H7 (cell line): ENCODE data around the gene SALL2. TPM values are rescaled to one million over a fixed set of nuclear protein-coding genes. Genes with fewer than 3 reads are reported as not detected.

Source experiments
- DNase-seq: peaks from one replicate; pipeline ENCODE4 v3.0.0; 2012
- H3K27me3 ChIP-seq: 2 replicates; pipeline ENCODE4 v1.6.0; 2011; ENCODE audit warnings: mild to moderate bottlenecking, low read length; ENCODE audit not compliant: control insufficient read depth, insufficient read depth
- H3K36me3 ChIP-seq: replicated peaks from 2 replicates; pipeline ENCODE4 v1.5.1; 2011; ENCODE audit warnings: low read length; ENCODE audit not compliant: control insufficient read depth, insufficient read depth
- H3K4me3 ChIP-seq: 2 replicates; pipeline ENCODE4 v1.5.1; 2011; ENCODE audit warnings: low read depth, mild to moderate bottlenecking, control low read depth, low read length, moderate library complexity; ENCODE audit not compliant: insufficient read depth
- total RNA-seq: library from RNA; depleted of rRNA; stranded (reverse); fragments of >200 nt; shearing (Covaris generic); gene quantifications from 2 replicates; pipeline ENCODE4 v1.2.3, GENCODE V29; 2014

Gene SALL2
- total RNA-seq, 1 experiment from 2014 or later = 123 TPM

GRCh38 chr14:21518725-21519124 lies 7.4 kb downstream of the SALL2 start:
- Histone ChIP-seq H3K36me3 (peaks cover 26% of the 10 kb centered on the region), H3K4me3 (no peak overlapping the region), H3K27me3 (no peaks in the 10 kb centered on the region)
- no peak for DNase-seq

DNA sequence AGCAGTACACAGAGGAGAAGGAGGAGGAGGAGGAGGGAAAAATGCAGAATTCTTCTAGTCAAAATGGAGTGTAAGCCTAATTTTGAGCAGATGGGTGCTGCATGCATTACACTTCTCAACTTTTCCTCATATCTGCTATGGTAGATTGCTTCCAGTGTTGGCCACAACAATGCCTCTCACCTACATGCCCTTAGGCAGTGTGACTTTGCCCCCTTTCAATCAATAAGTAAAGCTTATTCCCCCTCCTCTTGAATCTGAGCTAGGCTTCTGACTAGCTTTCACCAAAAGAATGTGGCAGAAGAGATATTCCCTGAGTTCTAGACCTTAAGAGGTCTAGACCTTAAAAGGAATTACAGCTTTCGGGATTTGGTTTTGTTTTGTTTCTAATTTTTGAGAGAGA lies 11.8 kb downstream of the SALL2 start:
- Histone ChIP-seq H3K36me3 (no peaks in the 10 kb centered on the region), H3K4me3 (no peak overlapping the region), H3K27me3 (no peaks in the 10 kb centered on the region)
- no peak for DNase-seq

DNA sequence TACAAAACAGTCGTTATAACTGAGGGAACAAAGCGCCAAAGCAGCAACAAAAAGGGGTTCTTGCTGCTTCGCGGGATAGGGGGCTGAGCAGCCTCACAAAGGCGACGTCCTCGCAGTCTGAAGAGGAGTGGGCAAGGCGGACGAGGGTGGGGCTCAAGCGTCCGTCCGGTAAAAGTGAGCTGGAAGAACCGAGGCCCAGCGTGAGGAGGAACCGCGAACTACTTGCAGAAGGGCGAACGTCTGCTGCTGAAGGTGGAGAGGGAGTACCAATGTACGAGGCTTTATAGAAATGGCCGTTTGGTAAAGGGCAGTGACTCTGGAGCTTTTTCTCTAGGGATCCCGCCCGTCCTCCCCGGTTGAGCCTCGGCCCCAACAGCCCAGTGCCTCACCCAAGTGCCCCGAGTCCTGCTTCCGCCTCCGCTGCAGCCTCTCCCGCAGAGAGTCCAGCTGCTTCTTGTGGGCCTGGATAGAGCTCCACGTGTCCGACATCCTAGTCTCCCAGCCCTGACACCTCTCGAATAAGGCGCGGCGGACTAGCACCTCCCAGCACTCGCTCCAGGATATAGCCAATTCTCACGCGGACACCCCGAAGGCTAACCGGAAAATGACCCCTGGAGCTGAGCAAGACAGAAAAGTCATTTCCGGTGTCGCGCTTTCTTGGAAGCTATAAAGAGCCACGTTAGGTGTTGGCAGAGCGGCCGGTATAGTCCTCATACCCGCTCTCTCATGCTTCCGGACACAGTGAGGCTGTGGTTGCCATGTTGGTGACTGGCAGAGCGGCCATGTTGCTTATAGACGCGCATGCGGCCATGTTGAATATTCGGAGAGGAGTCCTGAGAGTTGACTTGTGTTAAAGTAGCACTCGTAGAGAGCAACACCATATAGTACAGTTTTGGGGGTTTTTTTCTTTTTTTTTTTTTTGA lies 15.2 kb downstream of the SALL2 start, which contains the start of gene METTL3:
Gene METTL3 (minus strand): TSS at position 606 of the 923 bp plus-strand sequence. CDS start 117 bp downstream, at position 489.
- Histone ChIP-seq H3K4me3 (peak within 1 kb of the TSS; percentile 98), H3K27me3 (no peaks in the 10 kb centered on the region), H3K36me3 (peaks cover 6% of the 10 kb centered on the region)
- peak; percentile 86 for DNase-seq

GRCh38 chr14:21509432-21510143 lies 16.6 kb downstream of the SALL2 start:
- DNase-seq = no peak
- Histone ChIP-seq H3K4me3 (peak overlapping the region; percentile 98), H3K27me3 (no peaks in the 10 kb centered on the region), H3K36me3 (peaks cover 6% of the 10 kb centered on the region)

GRCh38 chr14:21506557-21506956 lies 19.6 kb downstream of the SALL2 start:
- Histone ChIP-seq H3K27me3 (no peaks in the 10 kb centered on the region), H3K36me3 (peaks cover 20% of the 10 kb centered on the region)
- no peak for DNase-seq

DNA sequence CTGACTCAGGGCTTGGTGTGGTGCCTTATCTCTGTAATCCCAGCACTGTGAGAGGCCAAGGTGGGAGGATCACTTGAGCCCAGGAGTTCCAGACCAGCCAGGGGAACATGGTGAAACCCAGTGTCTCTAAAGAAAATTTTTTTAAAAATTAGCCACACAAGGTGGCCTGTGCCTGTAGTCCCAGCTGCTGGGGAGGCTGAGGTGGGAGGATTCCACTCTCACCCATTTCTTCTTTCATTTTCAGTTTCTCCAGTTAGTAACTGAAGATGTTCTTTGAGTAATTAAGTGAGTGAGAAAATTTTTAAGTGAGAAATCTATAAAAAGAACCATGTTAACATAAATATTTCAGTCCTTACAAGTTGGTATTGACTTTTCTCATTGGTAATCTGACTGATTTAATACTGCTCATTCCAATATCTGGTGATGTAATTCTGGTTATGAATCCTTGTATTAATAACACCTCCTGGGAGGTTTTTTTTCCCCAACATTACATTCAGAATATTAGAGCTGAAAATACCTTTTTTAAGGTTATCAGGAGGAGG lies 21.1 kb downstream of the SALL2 start:
- no peak for DNase-seq
- Histone ChIP-seq H3K27me3 (no peaks in the 10 kb centered on the region), H3K36me3 (peaks cover 31% of the 10 kb centered on the region)

More at GRCh38 chr14:21506557-21506956, 19.6 kb downstream of the SALL2 start:
- H3K4me3 ChIP-seq = no peak overlapping the region

DNA sequence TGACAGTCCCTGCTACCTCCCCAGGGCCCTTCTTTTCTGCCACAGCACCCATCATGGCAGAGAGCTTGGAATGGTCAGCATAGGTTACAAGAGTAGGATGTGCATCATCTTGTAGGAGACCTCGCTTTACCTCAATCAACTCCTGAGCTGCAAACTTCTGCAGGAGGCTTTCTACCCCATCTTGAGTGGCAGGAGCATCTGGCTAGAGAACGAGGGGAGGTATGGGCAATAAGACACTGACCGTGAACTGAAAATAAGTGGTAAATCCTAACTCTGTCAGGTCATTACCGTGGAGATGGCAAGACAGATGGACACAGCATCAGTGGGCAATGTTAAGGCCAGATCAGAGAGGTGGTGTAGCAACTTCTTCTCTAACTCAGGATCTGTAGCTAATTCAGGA lies 22.8 kb downstream of the SALL2 start:
- DNase-seq = no peak
- Histone ChIP-seq H3K36me3 (peaks cover 39% of the 10 kb centered on the region), H3K4me3 (no peak overlapping the region), H3K27me3 (no peaks in the 10 kb centered on the region)

More for the DNA sequence above, 21.1 kb downstream of the SALL2 start:
- no peak overlapping the region for H3K4me3 ChIP-seq

GRCh38 chr14:21501568-21501967 lies 24.6 kb downstream of the SALL2 start:
- no peak for DNase-seq
- Histone ChIP-seq H3K4me3 (no peak overlapping the region), H3K27me3 (no peaks in the 10 kb centered on the region), H3K36me3 (peaks cover 45% of the 10 kb centered on the region)

GRCh38 chr14:21498540-21499526 lies 27.3 kb downstream of the SALL2 start:
- Histone ChIP-seq H3K36me3 (peaks cover 54% of the 10 kb centered on the region), H3K4me3 (no peak overlapping the region), H3K27me3 (no peaks in the 10 kb centered on the region)
- peak; percentile 56 for DNase-seq

GRCh38 chr14:21496453-21496852 lies 29.7 kb downstream of the SALL2 start:
- Histone ChIP-seq H3K36me3 (peaks cover 48% of the 10 kb centered on the region), H3K4me3 (no peak overlapping the region), H3K27me3 (no peaks in the 10 kb centered on the region)
- no peak for DNase-seq

DNA sequence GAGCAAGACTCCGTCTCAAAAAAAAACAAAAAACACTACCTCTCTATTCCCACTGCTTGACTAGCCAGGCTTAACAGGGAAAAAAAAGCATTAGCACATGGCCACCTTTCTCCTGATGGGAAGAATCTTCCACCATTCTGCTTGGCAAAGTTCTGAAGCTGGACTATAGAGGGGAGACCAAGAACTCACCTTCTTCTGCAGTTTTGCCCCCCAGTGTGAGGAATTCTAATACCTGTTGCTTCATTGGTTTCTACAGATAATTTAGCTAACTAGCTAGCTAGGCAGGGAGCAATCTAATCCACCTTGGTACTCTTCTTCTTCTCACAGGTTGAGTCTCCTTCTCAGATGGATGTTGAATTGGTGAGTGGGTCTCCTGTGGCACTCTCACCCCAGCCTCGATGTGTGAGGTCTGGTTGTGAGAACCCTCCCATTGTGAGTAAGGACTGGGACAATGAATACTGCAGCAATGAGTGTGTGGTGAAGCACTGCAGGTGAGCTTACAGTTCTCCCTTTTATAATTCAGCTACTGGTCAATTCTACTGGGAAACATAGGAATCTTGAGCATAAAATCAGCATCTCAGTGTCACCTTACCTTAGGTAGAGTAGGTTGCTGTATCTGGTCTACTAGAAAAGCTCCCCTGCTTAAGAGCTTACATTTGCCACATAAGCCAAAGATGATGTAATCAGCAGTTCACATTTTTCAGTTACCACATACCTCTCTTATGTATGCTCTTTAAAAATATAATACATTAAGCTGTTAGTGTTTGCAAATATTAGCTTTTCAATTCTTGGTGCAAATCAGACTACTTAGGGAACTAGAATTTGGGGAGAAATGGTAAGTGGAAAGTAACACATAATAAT lies 31.0 kb downstream of the SALL2 start:
- DNase-seq = no peak
- no peak overlapping the region for H3K4me3 ChIP-seq
- no peaks in the 10 kb centered on the region for H3K27me3 ChIP-seq
- H3K36me3 ChIP-seq = peaks cover 41% of the 10 kb centered on the region

DNA sequence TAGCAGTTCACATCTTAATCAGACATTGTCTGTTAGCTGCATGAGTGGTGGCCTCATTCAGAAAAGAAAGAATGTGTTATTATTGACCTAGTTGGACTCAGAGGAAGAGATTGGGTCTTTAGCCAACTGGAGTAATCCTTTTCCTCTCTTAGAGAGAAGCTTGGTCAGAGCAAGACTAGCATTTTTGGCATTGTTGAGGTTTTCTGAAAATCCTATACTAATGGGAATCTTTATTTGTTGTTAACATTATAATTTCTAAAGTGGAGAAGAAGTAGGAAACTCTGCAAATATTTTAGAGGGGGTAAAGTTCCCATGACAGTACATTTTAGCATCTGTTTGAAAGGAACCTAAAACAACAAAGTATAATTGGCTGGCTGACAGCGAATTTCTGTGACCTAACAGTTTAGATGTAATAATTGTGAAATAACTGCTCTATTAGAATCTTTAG lies 39.5 kb downstream of the SALL2 start:
- peaks cover 12% of the 10 kb centered on the region for H3K36me3 ChIP-seq
- no peak overlapping the region for H3K4me3 ChIP-seq
- H3K27me3 ChIP-seq = no peaks in the 10 kb centered on the region
- DNase-seq = no peak
